Mesothelial cell of epicardium (in vitro differentiated cells): ENCODE measurements around the gene SLC35G6. TPM values are rescaled to one million over a fixed set of nuclear protein-coding genes. Genes with fewer than 3 reads are reported as not detected.

ENCODE experiments used
- DNase-seq, 2 experiments: peaks; one replicate each; pipeline ENCODE4 v3.0.0; 2021; ENCODE audit warnings: low spot score in 2 of 2; ENCODE audit not compliant: unreplicated experiment in 2 of 2
- H3K27ac Mint-ChIP-seq: 2 replicates; pipeline ENCODE4 v1.8.0; 2021; ENCODE audit warnings: mixed read lengths
- H3K27me3 Mint-ChIP-seq: 2 replicates; pipeline ENCODE4 v1.8.0; 2021; ENCODE audit warnings: low read depth, mixed read lengths
- H3K36me3 Mint-ChIP-seq: 2 replicates; pipeline ENCODE4 v1.8.0; 2021; ENCODE audit warnings: mixed read lengths
- H3K4me1 Mint-ChIP-seq: 2 replicates; pipeline ENCODE4 v1.8.0; 2021; ENCODE audit warnings: mixed read lengths
- H3K4me3 Mint-ChIP-seq: 2 replicates; pipeline ENCODE4 v1.8.0; 2021; ENCODE audit warnings: mild to moderate bottlenecking, moderate library complexity, mixed read lengths
- H3K9me3 Mint-ChIP-seq: 2 replicates; pipeline ENCODE4 v1.8.0; 2021; ENCODE audit warnings: mixed read lengths
- total RNA-seq: library from RNA; stranded (reverse); gene quantifications from 3 replicates; pipeline ENCODE4 v1.2.1, GENCODE V29; 2021
- TF ChIP-seq, protein P1 (sequence below): fragments of 200-600 bp; sonication (generic); IDR thresholded peaks from one replicate; pipeline ENCODE4 v1.5.0; 2021; ENCODE audit warnings: antibody characterized with exemption; ENCODE audit not compliant: unreplicated experiment

Gene SLC35G6
- total RNA-seq, 1 donor from 2014 or later: not detected

DNA sequence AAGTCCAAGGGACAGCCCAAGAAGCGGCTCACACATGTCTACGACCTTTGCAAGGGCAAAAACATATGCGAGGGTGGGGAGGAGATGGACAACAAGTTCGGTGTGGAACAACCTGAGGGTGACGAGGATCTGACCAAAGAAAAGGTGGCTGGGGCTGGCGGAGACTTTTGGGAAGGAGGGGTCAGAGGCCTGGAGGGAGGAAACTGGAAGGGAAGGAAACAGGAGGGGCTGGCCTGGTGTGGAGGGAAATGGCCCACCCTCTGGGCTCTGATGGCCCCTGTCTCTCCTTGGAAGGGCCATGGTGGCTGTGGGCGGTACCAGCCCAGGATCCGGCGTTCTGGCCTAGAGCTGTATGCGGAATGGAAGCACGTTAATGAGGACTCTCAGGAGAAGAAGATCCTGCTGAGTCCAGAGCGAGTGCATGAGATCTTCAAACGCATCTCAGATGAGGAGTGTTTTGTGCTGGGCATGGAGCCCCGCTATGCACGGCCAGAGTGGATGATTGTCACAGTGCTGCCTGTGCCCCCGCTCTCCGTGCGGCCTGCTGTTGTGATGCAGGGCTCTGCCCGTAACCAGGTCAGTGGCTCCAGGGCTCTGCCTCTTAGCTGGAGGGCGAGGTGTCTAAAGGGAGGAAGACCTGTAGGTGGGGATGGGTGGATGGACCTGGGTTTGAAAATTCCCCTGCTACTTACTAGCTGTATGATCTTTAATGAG is 15.4 kb downstream of the SLC35G6 start:
- TF ChIP-seq, protein P1, sequence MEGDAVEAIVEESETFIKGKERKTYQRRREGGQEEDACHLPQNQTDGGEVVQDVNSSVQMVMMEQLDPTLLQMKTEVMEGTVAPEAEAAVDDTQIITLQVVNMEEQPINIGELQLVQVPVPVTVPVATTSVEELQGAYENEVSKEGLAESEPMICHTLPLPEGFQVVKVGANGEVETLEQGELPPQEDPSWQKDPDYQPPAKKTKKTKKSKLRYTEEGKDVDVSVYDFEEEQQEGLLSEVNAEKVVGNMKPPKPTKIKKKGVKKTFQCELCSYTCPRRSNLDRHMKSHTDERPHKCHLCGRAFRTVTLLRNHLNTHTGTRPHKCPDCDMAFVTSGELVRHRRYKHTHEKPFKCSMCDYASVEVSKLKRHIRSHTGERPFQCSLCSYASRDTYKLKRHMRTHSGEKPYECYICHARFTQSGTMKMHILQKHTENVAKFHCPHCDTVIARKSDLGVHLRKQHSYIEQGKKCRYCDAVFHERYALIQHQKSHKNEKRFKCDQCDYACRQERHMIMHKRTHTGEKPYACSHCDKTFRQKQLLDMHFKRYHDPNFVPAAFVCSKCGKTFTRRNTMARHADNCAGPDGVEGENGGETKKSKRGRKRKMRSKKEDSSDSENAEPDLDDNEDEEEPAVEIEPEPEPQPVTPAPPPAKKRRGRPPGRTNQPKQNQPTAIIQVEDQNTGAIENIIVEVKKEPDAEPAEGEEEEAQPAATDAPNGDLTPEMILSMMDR: no peak
- H3K27me3 Mint-ChIP-seq: no peaks in the 10 kb centered on the region
- no peak overlapping the region for H3K4me3 Mint-ChIP-seq
- no peak for DNase-seq
- H3K4me1 Mint-ChIP-seq: no peaks in the 10 kb centered on the region
- H3K27ac Mint-ChIP-seq: no peak overlapping the region
- no peaks in the 10 kb centered on the region for H3K9me3 Mint-ChIP-seq
- peaks cover 51% of the 10 kb centered on the region for H3K36me3 Mint-ChIP-seq

DNA sequence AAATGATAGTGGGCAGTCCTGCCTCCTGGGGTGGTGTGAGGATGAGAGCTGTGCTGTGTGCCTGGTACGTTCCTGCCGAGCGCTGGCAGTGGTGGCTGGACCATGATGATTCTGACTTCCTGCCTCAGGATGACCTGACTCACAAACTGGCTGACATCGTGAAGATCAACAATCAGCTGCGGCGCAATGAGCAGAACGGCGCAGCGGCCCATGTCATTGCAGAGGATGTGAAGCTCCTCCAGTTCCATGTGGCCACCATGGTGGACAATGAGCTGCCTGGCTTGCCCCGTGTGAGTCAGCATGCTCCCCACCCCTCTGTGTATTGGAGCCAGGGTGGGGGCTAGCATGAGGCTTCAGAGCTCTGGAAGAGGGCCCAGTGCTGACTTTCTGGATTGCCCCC is 16.0 kb downstream of the SLC35G6 start:
- no peak for DNase-seq
- no peak overlapping the region for H3K27ac Mint-ChIP-seq
- H3K27me3 Mint-ChIP-seq: no peaks in the 10 kb centered on the region
- H3K4me3 Mint-ChIP-seq: no peak overlapping the region
- no peaks in the 10 kb centered on the region for H3K9me3 Mint-ChIP-seq
- peaks cover 53% of the 10 kb centered on the region for H3K36me3 Mint-ChIP-seq
- no peaks in the 10 kb centered on the region for H3K4me1 Mint-ChIP-seq
- TF ChIP-seq, protein P1: no peak

DNA sequence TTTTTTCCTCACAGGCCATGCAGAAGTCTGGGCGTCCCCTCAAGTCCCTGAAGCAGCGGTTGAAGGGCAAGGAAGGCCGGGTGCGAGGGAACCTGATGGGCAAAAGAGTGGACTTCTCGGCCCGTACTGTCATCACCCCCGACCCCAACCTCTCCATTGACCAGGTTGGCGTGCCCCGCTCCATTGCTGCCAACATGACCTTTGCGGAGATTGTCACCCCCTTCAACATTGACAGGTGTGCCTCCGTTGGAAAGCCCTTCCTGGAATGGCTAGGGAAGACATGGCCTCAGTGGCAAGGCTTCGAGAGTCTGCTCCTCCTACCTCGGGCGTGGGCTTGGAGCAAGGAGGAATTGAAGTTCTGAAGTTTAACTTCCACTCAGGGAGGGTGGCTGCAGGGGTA is 16.4 kb downstream of the SLC35G6 start:
- H3K9me3 Mint-ChIP-seq: no peaks in the 10 kb centered on the region
- H3K27me3 Mint-ChIP-seq: no peaks in the 10 kb centered on the region
- TF ChIP-seq, protein P1: no peak
- DNase-seq: no peak
- no peak overlapping the region for H3K4me3 Mint-ChIP-seq
- no peak overlapping the region for H3K27ac Mint-ChIP-seq
- no peaks in the 10 kb centered on the region for H3K4me1 Mint-ChIP-seq
- peaks cover 57% of the 10 kb centered on the region for H3K36me3 Mint-ChIP-seq

DNA sequence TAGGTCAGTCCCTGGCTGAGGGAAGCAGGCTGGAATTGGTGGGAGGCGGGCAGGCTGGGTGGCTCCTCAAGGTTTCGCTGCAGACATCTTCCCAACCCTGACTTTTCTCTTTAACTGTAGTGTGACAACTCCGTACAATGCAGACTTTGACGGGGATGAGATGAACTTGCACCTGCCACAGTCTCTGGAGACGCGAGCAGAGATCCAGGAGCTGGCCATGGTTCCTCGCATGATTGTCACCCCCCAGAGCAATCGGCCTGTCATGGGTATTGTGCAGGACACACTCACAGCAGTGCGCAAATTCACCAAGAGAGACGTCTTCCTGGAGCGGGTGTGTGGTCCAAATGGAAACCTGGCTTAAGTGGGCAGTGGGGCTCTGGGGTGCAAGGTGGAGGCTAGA is 17.9 kb downstream of the SLC35G6 start:
- Mint-ChIP-seq H3K4me1 (no peaks in the 10 kb centered on the region), H3K27ac (no peak overlapping the region), H3K27me3 (no peaks in the 10 kb centered on the region), H3K4me3 (no peak overlapping the region), H3K9me3 (no peaks in the 10 kb centered on the region), H3K36me3 (peaks cover 62% of the 10 kb centered on the region)
- no peak for DNase-seq
- TF ChIP-seq, protein P1: no peak

DNA sequence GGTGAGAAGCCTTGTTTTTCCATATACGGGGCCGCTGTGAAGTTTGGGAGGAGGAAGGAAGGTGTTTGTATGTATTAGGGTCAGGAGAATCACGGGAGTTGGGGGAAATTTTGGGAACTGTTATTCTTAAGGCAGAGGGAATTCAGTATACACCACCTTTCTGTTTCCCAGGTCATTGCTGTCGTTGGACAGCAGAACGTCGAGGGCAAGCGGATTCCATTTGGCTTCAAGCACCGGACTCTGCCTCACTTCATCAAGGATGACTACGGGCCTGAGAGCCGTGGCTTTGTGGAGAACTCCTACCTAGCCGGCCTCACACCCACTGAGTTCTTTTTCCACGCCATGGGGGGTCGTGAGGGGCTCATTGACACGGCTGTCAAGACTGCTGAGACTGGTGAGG is 20.5 kb downstream of the SLC35G6 start:
- Mint-ChIP-seq H3K4me1 (no peaks in the 10 kb centered on the region), H3K9me3 (no peaks in the 10 kb centered on the region), H3K27ac (no peak overlapping the region), H3K27me3 (no peaks in the 10 kb centered on the region), H3K36me3 (peaks cover 57% of the 10 kb centered on the region), H3K4me3 (no peak overlapping the region)
- DNase-seq: no peak
- TF ChIP-seq, protein P1: no peak
